EH (cell line): ENCODE measurements around the gene GPC3.

Source experiments
- DNase-seq: peaks from one replicate; pipeline ENCODE4 v3.0.0-alpha.2; 2015; ENCODE audit warnings: low read depth

GPC3 gene

GRCh38 chrX:133840415-133840814 lies 145.0 kb downstream of the GPC3 start:
- DNase-seq: no peak

GRCh38 chrX:133838761-133839676 lies 146.4 kb downstream of the GPC3 start:
- peak; percentile 28 for DNase-seq

GRCh38 chrX:133837091-133837490 lies 148.3 kb downstream of the GPC3 start:
- no peak for DNase-seq

GRCh38 chrX:133836561-133836960 lies 148.8 kb downstream of the GPC3 start:
- DNase-seq: no peak

- no peak for DNase-seq
Measured at GRCh38 chrX:133834771-133835170, 150.6 kb downstream of the GPC3 start.

- no peak for DNase-seq
Measured at GRCh38 chrX:133819546-133819945, 165.8 kb downstream of the GPC3 start.

- no peak for DNase-seq
Measured at GRCh38 chrX:133818019-133818418, 167.4 kb downstream of the GPC3 start.

GRCh38 chrX:133815496-133815895 lies 169.9 kb downstream of the GPC3 start:
- DNase-seq: no peak

GRCh38 chrX:133813971-133814370 lies 171.4 kb downstream of the GPC3 start:
- DNase-seq: peak; percentile 0

GRCh38 chrX:133812402-133812801 lies 173.0 kb downstream of the GPC3 start:
- DNase-seq: no peak

- no peak for DNase-seq
Measured at GRCh38 chrX:133810925-133811324, 174.5 kb downstream of the GPC3 start.

- no peak for DNase-seq
Measured at GRCh38 chrX:133804072-133804471, 181.3 kb downstream of the GPC3 start.

- DNase-seq: no peak
Measured at GRCh38 chrX:133796282-133796681, 189.1 kb downstream of the GPC3 start.

GRCh38 chrX:133794126-133794525 lies 191.3 kb downstream of the GPC3 start:
- peak; percentile 1 for DNase-seq

- DNase-seq: no peak
Measured at GRCh38 chrX:133793626-133794025, 191.8 kb downstream of the GPC3 start.

GRCh38 chrX:133792198-133792953 lies 193.0 kb downstream of the GPC3 start:
- DNase-seq: peak; percentile 63

GRCh38 chrX:133789829-133790228 lies 195.6 kb downstream of the GPC3 start:
- no peak for DNase-seq

- no peak for DNase-seq
Measured at GRCh38 chrX:133786382-133786781, 199.0 kb downstream of the GPC3 start.

GRCh38 chrX:133783274-133783673 lies 202.1 kb downstream of the GPC3 start:
- no peak for DNase-seq

GRCh38 chrX:133781174-133781573 lies 204.2 kb downstream of the GPC3 start:
- DNase-seq: no peak

- peak; percentile 4 for DNase-seq
Measured at GRCh38 chrX:133776072-133776471, 209.3 kb downstream of the GPC3 start.

- no peak for DNase-seq
Measured at GRCh38 chrX:133774807-133775206, 210.6 kb downstream of the GPC3 start.

- DNase-seq: no peak
Measured at GRCh38 chrX:133771086-133771646, 214.2 kb downstream of the GPC3 start.
